ENCODE results near the gene RALGPS1. TPM values are rescaled to one million over a fixed set of nuclear protein-coding genes. Genes with fewer than 3 reads are reported as not detected.

RALGPS1 gene
- total and polyA plus RNA-seq, 7 donors, result 3.9 to 7.7 (median 5.4) TPM

DNA sequence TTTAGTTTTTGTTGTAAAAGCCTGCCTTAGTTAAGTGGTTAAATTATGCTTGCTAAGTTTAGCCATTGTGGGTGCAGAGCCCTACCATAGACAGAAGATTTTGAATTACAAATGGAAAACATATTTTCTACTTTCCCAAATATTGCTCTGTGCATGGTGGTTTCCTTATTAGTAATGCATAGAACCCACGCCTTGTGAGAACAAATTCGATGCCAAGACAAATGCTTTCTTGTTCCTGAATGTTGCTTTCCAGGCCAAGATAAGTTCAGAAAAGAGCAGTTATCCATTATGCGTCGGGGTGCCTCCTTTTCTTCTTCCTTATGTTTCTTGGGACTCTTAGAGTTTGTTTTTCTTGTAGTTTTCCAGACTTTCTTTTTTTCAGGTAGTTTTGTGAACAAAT, 319.0 kb downstream of the RALGPS1 start:
- no peak for DNase-seq
- intact Hi-C loops (cut with DNase I), result no loop called here
- Histone ChIP-seq H3K27ac (no peak overlapping the region), H3K9me3 (no peaks in the 10 kb centered on the region), H3K4me1 (no peaks in the 10 kb centered on the region), H3K36me3 (ENCODE audit: insufficient read depth in 1 of 2, low read depth in 1 of 2) (no peaks in the 10 kb centered on the region), H3K4me3 (no peak overlapping the region), H3K27me3 (ENCODE audit: insufficient read depth in 3 of 3, low read length in 2 of 3) (no peaks in the 10 kb centered on the region)
- 65 to 75% (median 70%) methylated on average over 4 of the region's 4 CpGs for WGBS, 3 donors
- no peak for ATAC-seq
- TF ChIP-seq, protein P1, sequence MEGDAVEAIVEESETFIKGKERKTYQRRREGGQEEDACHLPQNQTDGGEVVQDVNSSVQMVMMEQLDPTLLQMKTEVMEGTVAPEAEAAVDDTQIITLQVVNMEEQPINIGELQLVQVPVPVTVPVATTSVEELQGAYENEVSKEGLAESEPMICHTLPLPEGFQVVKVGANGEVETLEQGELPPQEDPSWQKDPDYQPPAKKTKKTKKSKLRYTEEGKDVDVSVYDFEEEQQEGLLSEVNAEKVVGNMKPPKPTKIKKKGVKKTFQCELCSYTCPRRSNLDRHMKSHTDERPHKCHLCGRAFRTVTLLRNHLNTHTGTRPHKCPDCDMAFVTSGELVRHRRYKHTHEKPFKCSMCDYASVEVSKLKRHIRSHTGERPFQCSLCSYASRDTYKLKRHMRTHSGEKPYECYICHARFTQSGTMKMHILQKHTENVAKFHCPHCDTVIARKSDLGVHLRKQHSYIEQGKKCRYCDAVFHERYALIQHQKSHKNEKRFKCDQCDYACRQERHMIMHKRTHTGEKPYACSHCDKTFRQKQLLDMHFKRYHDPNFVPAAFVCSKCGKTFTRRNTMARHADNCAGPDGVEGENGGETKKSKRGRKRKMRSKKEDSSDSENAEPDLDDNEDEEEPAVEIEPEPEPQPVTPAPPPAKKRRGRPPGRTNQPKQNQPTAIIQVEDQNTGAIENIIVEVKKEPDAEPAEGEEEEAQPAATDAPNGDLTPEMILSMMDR (IDR thresholded peaks at IDR 0.05), result no peak

DNA sequence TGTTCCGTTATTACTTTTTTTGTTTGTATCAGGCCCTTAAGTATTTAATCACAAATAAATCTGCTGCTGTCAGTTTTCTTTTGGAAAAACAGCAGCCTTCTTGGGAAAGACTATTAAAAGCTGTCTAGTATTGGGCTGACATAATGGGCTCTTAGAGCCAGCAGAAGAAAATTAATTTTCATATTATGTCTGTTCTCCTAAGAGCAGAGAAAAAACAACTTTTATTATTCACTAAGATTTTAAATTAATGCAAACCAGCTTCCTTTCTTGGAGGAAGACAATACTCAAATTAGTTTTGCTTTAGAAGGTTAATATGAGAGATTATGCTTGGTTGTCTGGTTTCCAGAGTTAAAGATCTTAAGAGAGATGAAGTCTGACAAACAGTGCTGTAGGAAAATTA, 319.4 kb downstream of the RALGPS1 start:
- Histone ChIP-seq H3K9me3 (no peaks in the 10 kb centered on the region), H3K4me3 (no peak overlapping the region), H3K27me3 (ENCODE audit: insufficient read depth in 3 of 3, low read length in 2 of 3) (no peaks in the 10 kb centered on the region), H3K36me3 (ENCODE audit: insufficient read depth in 1 of 2, low read depth in 1 of 2) (no peaks in the 10 kb centered on the region), H3K27ac (no peak overlapping the region), H3K4me1 (no peaks in the 10 kb centered on the region)
- intact Hi-C loops (cut with DNase I), result no loop called here
- ATAC-seq (no peak), DNase-seq (no peak)
- TF ChIP-seq, protein P1 (IDR thresholded peaks at IDR 0.05), result no peak
- 60 to 67% (median 65%) methylated on average over 1 of the region's 1 CpG for WGBS, 3 donors

DNA sequence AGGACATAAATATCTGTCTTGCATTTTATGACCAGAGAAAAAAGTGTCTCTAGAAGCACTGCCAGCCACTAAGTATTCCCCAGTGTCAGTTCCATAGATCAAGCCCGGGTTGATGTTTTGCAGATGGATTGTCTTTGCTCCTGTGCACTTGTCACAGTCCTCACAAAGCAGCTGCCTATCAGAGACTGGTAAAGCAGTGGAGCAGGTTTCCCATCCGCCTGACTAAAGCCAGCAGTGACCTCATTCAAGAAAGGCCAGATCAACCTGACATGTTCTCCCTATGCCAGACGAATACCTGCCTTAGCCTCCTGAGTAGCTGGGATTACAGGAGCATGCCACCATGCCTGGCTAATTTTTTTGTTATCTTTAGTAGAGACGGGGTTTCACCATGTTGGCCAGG, 323.2 kb downstream of the RALGPS1 start:
- intact Hi-C loops (cut with DNase I), result no loop called here
- no peak overlapping the region for H3K4me3 ChIP-seq
- H3K27me3 ChIP-seq (ENCODE audit: insufficient read depth in 3 of 3, low read length in 2 of 3), result no peaks in the 10 kb centered on the region
- TF ChIP-seq, protein P1 (IDR thresholded peaks at IDR 0.05), result no peak
- H3K4me1 ChIP-seq, result no peaks in the 10 kb centered on the region
- no peaks in the 10 kb centered on the region for H3K36me3 ChIP-seq (ENCODE audit: insufficient read depth in 1 of 2, low read depth in 1 of 2)
- no peaks in the 10 kb centered on the region for H3K9me3 ChIP-seq
- WGBS, 3 donors, result 86 to 92% (median 88%) methylated on average over 4 of the region's 4 CpGs
- no peak overlapping the region for H3K27ac ChIP-seq
- DNase-seq (no peak), ATAC-seq (no peak)

DNA sequence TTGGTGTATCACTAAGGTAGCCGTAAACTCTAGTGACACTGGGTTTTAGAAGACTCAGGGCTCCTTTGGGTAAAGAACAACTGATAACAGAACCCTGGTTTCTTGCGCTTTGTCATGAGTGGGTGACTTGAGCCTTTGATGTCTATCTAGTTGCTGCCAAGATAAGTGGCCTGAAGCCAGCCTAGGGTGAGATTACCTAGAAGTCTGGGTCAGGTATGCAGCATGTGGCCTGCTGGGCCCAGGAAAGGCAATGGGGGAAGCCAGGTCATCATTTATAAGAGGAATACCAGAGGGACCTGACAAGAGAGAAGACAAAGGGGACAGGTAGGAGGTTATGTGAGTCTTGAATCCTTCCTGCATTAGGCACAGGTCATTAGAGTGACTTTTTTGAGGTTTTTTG, 326.8 kb downstream of the RALGPS1 start:
- Histone ChIP-seq H3K4me1 (peaks cover 5% of the 10 kb centered on the region), H3K27me3 (ENCODE audit: insufficient read depth in 3 of 3, low read length in 2 of 3) (no peaks in the 10 kb centered on the region), H3K4me3 (no peak overlapping the region), H3K9me3 (no peaks in the 10 kb centered on the region), H3K36me3 (ENCODE audit: insufficient read depth in 1 of 2, low read depth in 1 of 2) (peaks cover 0 to 4% of the 10 kb centered on the region in 2 donors), H3K27ac (no peak overlapping the region)
- intact Hi-C loops (cut with DNase I), result no loop called here
- no peak for ATAC-seq
- WGBS, 3 donors, result 98 to 100% (median 98%) methylated on average over 2 of the region's 2 CpGs
- TF ChIP-seq, protein P1 (IDR thresholded peaks at IDR 0.05), result no peak
- no peak for DNase-seq
